ENCODE measurements around the gene APMAP.

GRCh38 chr20:25007491-25008305 lies 15.1 kb upstream of the APMAP start:
- no peak for TF ChIP-seq CTCF (IDR thresholded peaks at IDR 0.05 in 4 of 5, conservative IDR thresholded peaks at IDR 0.05 in 1 of 5)
- no peak for TF ChIP-seq POLR2A (IDR thresholded peaks at IDR 0.05)

Measured in gastrocnemius medialis (tissue), 4 donors.